ENCODE measurements around the gene FLRT2. TPM values are rescaled to one million over a fixed set of nuclear protein-coding genes. Genes with fewer than 3 reads are reported as not detected.

FLRT2 gene
- total and polyA plus RNA-seq, 2 of the 4 experiments (the other 2 are of a cell fraction): 10.2 to 13.1 TPM

GRCh38 chr14:85587151-85587711 lies 57.3 kb downstream of the FLRT2 start:
- H3K14ac ChIP-seq (replicated peaks; ENCODE audit: low read depth, low read length): peak overlapping the region; percentile 52; the same call in 1 of the 2 replicates
- no peak overlapping the region for H4K5ac ChIP-seq (ENCODE audit: low read depth, low read length)
- peak overlapping the region; percentile 2 to 50; a peak in 2 of 4 replicates for H4K8ac ChIP-seq (ENCODE audit: low read depth in 2 of 2, low read length in 2 of 2)
- H3K4ac ChIP-seq (ENCODE audit: low read depth, low read length): 0 out of 2 replicates have a peak overlapping the region, but pooled peaks have one; percentile 40
- peak overlapping the region; percentile 74 for H2BK120ac ChIP-seq (ENCODE audit: low read depth, low read length)
- no peaks in the 10 kb centered on the region for H4K20me1 ChIP-seq (ENCODE audit: insufficient read depth, low read length)
- no peak overlapping the region for H3K56ac ChIP-seq (ENCODE audit: extremely low read depth, insufficient read depth, low read length)
- dilution Hi-C loops (cut with HindIII; ENCODE audit: low sequenced_read_pairs, unreplicated experiment) (no loop called here), intact Hi-C loops (cut with micrococcal nuclease) (no loop called here), in situ Hi-C loops (cut with MboI; ENCODE audit: low sequenced_read_pairs) (no loop called here)
- POLR2A ChIA-PET (ENCODE audit: unreplicated experiment): interaction anchor here (0.5 kb wide), 1 partner anchor 55 kb away, joined by 3 read pairs; no protein-coding TSS in a partner anchor
- no peak overlapping the region for H3K27ac ChIP-seq (ENCODE audit: insufficient read depth, low read length)
- DNase-seq (peak; percentile 63), ATAC-seq (ENCODE audit: low read depth) (peak; percentile 61)
- peak overlapping the region; percentile 52; the same call in 1 of the 2 replicates for H3K23ac ChIP-seq (ENCODE audit: low read depth, low read length)
- H2BK5ac ChIP-seq (ENCODE audit: low read depth, low read length, poor library complexity, severe bottlenecking): peak overlapping the region; percentile 87
- no peak overlapping the region for H2AK9ac ChIP-seq (replicated peaks; ENCODE audit: low read depth, low read length, poor library complexity)
- H3K36me3 ChIP-seq (ENCODE audit: control insufficient read depth, insufficient read depth, low read length): no peaks in the 10 kb centered on the region; the same call in none of the 2 replicates
- peak overlapping the region; percentile 56; the same call in 1 of the 2 replicates for H3K4me2 ChIP-seq (ENCODE audit: low read depth, low read length)
- peaks cover 5% of the 10 kb centered on the region for H3K4me1 ChIP-seq (ENCODE audit: control insufficient read depth, insufficient read depth, low read length)
- CTCF ChIA-PET: interaction anchor here (0.6 to 1.4 kb wide), 5 partner anchors 11 to 1238 kb away, joined by 3 to 6 read pairs (median 3); no protein-coding TSS in a partner anchor
- H3K27me3 ChIP-seq (ENCODE audit: control insufficient read depth, insufficient read depth, low read length): no peaks in the 10 kb centered on the region
- peak overlapping the region; percentile 60 for H2BK20ac ChIP-seq (ENCODE audit: low read depth, low read length)
- no peak overlapping the region for H2AFZ ChIP-seq (replicated peaks; ENCODE audit: low read length, poor library complexity)
- no peak overlapping the region for H3K4me3 ChIP-seq (ENCODE audit: insufficient read depth, low read depth, low read length)
- no peak overlapping the region; the same call in 1 of the 2 replicates for H4K91ac ChIP-seq (ENCODE audit: insufficient read depth, low read depth, low read length)
- H3K18ac ChIP-seq (ENCODE audit: low read depth, low read length): no peak overlapping the region; the same call in 1 of the 2 replicates
- H2BK15ac ChIP-seq (ENCODE audit: low read depth, low read length): no peak overlapping the region; the same call in 2 of the 3 replicates
- H3K9me1 ChIP-seq (ENCODE audit: insufficient read depth, low read length): peaks cover 3% of the 10 kb centered on the region
- H3K79me1 ChIP-seq (ENCODE audit: low read depth in 1 of 2, low read length in 2 of 2): peaks cover 4 to 21% of the 10 kb centered on the region in 2 experiments; a peak in 3 of 4 replicates
- TF ChIP-seq SMC3 (IDR thresholded peaks at IDR 0.05; ENCODE audit: low read depth, low read length): no peak
- TF ChIP-seq NFE2L2 (IDR thresholded peaks at IDR 0.05; ENCODE audit: low read depth, low read length): peak; percentile 81
- H2AK5ac ChIP-seq (ENCODE audit: low read depth, low read length): no peak overlapping the region; the same call in 1 of the 2 replicates
- H3K9ac ChIP-seq (ENCODE audit: low read depth, low read length): no peak overlapping the region
- H3K9me3 ChIP-seq (ENCODE audit: control insufficient read depth, insufficient read depth, low read length): peaks cover 3% of the 10 kb centered on the region
- no CpG with 5 or more reads among the region's 6 CpGs for whole genome bisulfite sequencing, 2 experiments (ENCODE audit: extremely low coverage in 2 of 2, insufficient read length in 1 of 2)
- BruUV-seq (replicated peaks): no TSS peak
